ENCODE results near the gene NUBPL.

DNA sequence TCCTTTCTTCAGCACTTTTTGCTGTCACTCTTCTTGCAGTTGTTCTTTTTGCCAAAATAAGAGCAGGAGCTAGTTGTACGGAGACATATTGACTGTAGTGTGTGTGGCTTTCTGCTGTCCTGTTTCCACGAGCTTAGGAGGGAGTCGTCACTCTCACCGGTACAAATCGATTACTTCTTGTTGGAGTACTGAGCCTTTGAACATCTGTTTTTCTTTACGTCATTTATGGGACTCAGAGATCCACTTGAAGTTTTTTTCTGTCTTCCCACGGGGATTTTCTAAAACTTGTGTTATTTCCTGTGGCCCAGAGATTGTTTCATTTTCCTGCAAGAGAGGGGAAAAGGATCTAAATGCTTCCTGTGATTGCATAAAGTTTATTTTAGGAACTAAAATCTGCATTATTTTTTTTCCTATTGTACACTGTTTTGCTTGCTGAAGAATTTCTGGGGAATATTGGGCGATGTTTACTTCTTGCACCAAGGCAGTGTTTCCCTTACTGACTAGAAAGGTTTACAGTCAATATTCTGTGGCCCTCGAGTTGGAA lies 316.1 kb downstream of the NUBPL start:
- no peak for TF ChIP-seq CTCF (IDR thresholded peaks at IDR 0.05)
- TF ChIP-seq POLR2A (IDR thresholded peaks at IDR 0.05), result no peak

Data from Peyer's patch (tissue), 4 donors.